ENCODE results near the gene PPP2R5D.
"Not testable (repeated sequence)": the region's sequence is repeated elsewhere in the genome, so short reads cannot be mapped to it uniquely, and the experiment has no call there.

PPP2R5D gene

DNA sequence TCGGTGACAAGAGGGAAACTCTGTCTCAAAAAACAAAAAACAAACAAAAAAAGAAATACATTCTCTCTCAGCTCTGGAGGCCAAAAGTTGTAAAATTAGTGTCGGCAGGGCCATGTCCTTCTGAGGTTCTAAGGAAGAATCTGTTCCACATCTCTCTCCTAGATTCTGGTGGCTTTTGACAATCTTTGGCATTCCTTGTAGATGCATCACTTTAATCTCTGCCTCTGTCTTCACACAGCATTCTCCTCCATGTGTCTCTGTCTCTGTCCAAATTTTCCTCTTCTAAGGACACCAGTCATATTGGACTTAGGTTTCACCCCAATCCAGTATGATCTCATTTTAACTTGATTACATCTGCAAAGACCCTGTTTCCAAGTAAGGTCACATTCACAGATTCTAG is 9.1 kb downstream of the PPP2R5D start:
- TF ChIP-seq, protein P1, sequence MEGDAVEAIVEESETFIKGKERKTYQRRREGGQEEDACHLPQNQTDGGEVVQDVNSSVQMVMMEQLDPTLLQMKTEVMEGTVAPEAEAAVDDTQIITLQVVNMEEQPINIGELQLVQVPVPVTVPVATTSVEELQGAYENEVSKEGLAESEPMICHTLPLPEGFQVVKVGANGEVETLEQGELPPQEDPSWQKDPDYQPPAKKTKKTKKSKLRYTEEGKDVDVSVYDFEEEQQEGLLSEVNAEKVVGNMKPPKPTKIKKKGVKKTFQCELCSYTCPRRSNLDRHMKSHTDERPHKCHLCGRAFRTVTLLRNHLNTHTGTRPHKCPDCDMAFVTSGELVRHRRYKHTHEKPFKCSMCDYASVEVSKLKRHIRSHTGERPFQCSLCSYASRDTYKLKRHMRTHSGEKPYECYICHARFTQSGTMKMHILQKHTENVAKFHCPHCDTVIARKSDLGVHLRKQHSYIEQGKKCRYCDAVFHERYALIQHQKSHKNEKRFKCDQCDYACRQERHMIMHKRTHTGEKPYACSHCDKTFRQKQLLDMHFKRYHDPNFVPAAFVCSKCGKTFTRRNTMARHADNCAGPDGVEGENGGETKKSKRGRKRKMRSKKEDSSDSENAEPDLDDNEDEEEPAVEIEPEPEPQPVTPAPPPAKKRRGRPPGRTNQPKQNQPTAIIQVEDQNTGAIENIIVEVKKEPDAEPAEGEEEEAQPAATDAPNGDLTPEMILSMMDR (IDR thresholded peaks at IDR 0.05): no peak
- Histone ChIP-seq H3K4me2 (ENCODE audit: low read length) (no peak overlapping the region), H2AFZ (no peak overlapping the region), H3K9ac (no peak overlapping the region), H3K27me3 (ENCODE audit: control insufficient read depth, insufficient read depth, low read length) (no peaks in the 10 kb centered on the region), H3K79me2 (peaks cover 7% of the 10 kb centered on the region), H3K4me3 (ENCODE audit: low read depth, low read length) (no peak overlapping the region), H3K36me3 (ENCODE audit: control insufficient read depth, insufficient read depth, low read length) (no peaks in the 10 kb centered on the region), H3K27ac (no peak overlapping the region), H3K4me1 (no peaks in the 10 kb centered on the region), H3K9me3 (ENCODE audit: control insufficient read depth, low read length) (no peaks in the 10 kb centered on the region)

DNA sequence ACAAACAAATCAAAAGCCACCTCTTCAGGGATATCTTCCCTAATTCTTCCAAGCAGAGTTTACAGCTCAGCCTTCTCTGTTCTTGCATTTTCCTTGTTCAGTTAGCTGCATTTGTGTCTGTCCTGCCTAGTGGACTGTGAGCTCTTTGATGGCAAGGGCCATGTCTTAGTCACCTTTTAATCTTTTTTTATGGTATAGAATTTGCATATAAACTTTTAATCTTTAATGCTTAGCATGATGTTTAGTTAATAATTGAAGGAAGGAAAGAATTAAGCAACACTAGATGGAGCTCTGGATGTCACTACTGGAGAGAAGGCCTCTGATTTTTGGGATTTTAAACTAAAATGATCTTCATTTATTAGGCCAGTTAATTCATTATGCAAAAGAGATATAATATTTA is 12.1 kb downstream of the PPP2R5D start:
- no peak overlapping the region for H3K9ac ChIP-seq
- H3K27ac ChIP-seq: no peak overlapping the region
- no peaks in the 10 kb centered on the region for H3K9me3 ChIP-seq (ENCODE audit: control insufficient read depth, low read length)
- H3K4me1 ChIP-seq: no peaks in the 10 kb centered on the region
- no peak overlapping the region for H2AFZ ChIP-seq
- H3K4me2 ChIP-seq (ENCODE audit: low read length): no peak overlapping the region
- no peaks in the 10 kb centered on the region for H3K36me3 ChIP-seq (ENCODE audit: control insufficient read depth, insufficient read depth, low read length)
- TF ChIP-seq, protein P1 (IDR thresholded peaks at IDR 0.05): no peak
- H3K4me3 ChIP-seq (ENCODE audit: low read depth, low read length): no peak overlapping the region
- H3K79me2 ChIP-seq: peaks cover 14% of the 10 kb centered on the region
- no peaks in the 10 kb centered on the region for H3K27me3 ChIP-seq (ENCODE audit: control insufficient read depth, insufficient read depth, low read length)

GRCh38 chr6:42998205-42998604 is 13.8 kb downstream of the PPP2R5D start:
- not testable (repeated sequence) for H3K4me3 ChIP-seq (ENCODE audit: low read depth, low read length); H3K27ac ChIP-seq; H2AFZ ChIP-seq; H3K4me1 ChIP-seq; H3K9ac ChIP-seq; H3K9me3 ChIP-seq (ENCODE audit: control insufficient read depth, low read length); H3K36me3 ChIP-seq (ENCODE audit: control insufficient read depth, insufficient read depth, low read length); H3K4me2 ChIP-seq (ENCODE audit: low read length); H3K27me3 ChIP-seq (ENCODE audit: control insufficient read depth, insufficient read depth, low read length)
- H3K79me2 ChIP-seq: peaks cover 17% of the 10 kb centered on the region

- H3K4me2 ChIP-seq (ENCODE audit: low read length): no peak overlapping the region
- no peaks in the 10 kb centered on the region for H3K9me3 ChIP-seq (ENCODE audit: control insufficient read depth, low read length)
- TF ChIP-seq, protein P1 (IDR thresholded peaks at IDR 0.05): no peak
- no peak overlapping the region for H3K27ac ChIP-seq
- H3K36me3 ChIP-seq (ENCODE audit: control insufficient read depth, insufficient read depth, low read length): no peaks in the 10 kb centered on the region
- peaks cover 17% of the 10 kb centered on the region for H3K79me2 ChIP-seq
- no peak overlapping the region for H3K9ac ChIP-seq
- no peak overlapping the region for H3K4me3 ChIP-seq (ENCODE audit: low read depth, low read length)
- no peak overlapping the region for H2AFZ ChIP-seq
- H3K27me3 ChIP-seq (ENCODE audit: control insufficient read depth, insufficient read depth, low read length): no peaks in the 10 kb centered on the region
- H3K4me1 ChIP-seq: no peaks in the 10 kb centered on the region
Measured at GRCh38 chr6:43001843-43002242, 17.5 kb downstream of the PPP2R5D start.

DNA sequence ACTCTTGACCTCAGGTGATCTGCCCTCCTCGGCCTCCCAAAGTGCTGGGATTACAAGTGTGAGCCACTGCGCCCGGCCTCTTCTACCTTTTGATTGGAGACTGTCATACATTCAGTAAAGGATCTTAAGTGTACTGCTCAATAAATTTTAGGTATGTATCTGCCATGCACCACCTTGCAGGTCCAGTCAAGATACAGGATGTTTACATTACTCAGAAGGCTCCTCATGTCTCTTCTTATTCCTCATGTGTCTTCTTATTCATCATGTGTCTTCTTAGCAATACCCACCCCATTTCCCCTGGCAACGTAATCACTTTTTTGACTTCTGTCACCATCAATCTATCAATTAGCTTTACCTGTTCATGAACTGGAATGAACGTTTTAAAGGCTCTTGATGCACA is 21.5 kb downstream of the PPP2R5D start:
- peaks cover 2% of the 10 kb centered on the region for H3K79me2 ChIP-seq
- no peak overlapping the region for H3K4me3 ChIP-seq (ENCODE audit: low read depth, low read length)
- H3K9ac ChIP-seq: no peak overlapping the region

More for the DNA sequence above, 21.5 kb downstream of the PPP2R5D start:
- no peaks in the 10 kb centered on the region for H3K27me3 ChIP-seq (ENCODE audit: control insufficient read depth, insufficient read depth, low read length)
- H3K4me1 ChIP-seq: no peaks in the 10 kb centered on the region
- no peaks in the 10 kb centered on the region for H3K9me3 ChIP-seq (ENCODE audit: control insufficient read depth, low read length)
- no peak overlapping the region for H3K4me2 ChIP-seq (ENCODE audit: low read length)
- no peaks in the 10 kb centered on the region for H3K36me3 ChIP-seq (ENCODE audit: control insufficient read depth, insufficient read depth, low read length)
- no peak overlapping the region for H2AFZ ChIP-seq
- H3K27ac ChIP-seq: no peak overlapping the region
- TF ChIP-seq, protein P1 (IDR thresholded peaks at IDR 0.05): no peak
